IMR-90 (cell line): ENCODE results near the gene TOR4A. TPM values are rescaled to one million over a fixed set of nuclear protein-coding genes. Genes with fewer than 3 reads are reported as not detected.

Source experiments
- ATAC-seq: fragments of 200-7000 bp; cut with Tn5 transposase; 2 replicates; pipeline ENCODE4 v1.9.1; 2020; ENCODE audit warnings: low read depth, mild to moderate bottlenecking, moderate library complexity
- BruUV-seq: library from RNA; stranded (reverse); fragments of 400-500 nt; replicated peaks from 2 replicates; lab custom pipeline; 2021; lab: Mats Ljungman, UMichigan
- CTCF ChIA-PET: fragments of 300-600 bp; formaldehyde crosslinking; extraction: SDS; loops from one replicate; lab custom pipeline; 2021; ENCODE audit warnings: antibody characterized with exemption; lab: Yijun Ruan, JAX
- POLR2A ChIA-PET: fragments of 300-600 bp; sonication (Branson Sonifier 250); formaldehyde crosslinking; loops from one replicate; lab custom pipeline; 2022; ENCODE audit warnings: antibody characterized with exemption; ENCODE audit not compliant: unreplicated experiment; lab: Charles Lee
- DNase-seq: peaks from one replicate; pipeline ENCODE4 v3.0.0; 2013
- H2AFZ ChIP-seq: replicated peaks from 2 replicates; pipeline ENCODE3; 2013; ENCODE audit warnings: low read length, mild to moderate bottlenecking; ENCODE audit not compliant: poor library complexity
- H2AK5ac ChIP-seq: 2 replicates; pipeline ENCODE4 v1.6.1; 2013; ENCODE audit warnings: low read depth, low read length, inconsistent platforms
- H2AK9ac ChIP-seq: replicated peaks from 2 replicates; pipeline ENCODE3; 2013; ENCODE audit warnings: mild to moderate bottlenecking, low read depth, low read length, moderate library complexity; ENCODE audit not compliant: poor library complexity
- H2BK120ac ChIP-seq: 2 replicates; pipeline ENCODE4 v1.6.1; 2013; ENCODE audit warnings: low read depth, low read length, inconsistent platforms
- H2BK15ac ChIP-seq: 3 replicates; pipeline ENCODE4 v1.6.1; 2013; ENCODE audit warnings: low read depth, low read length, inconsistent platforms
- H2BK20ac ChIP-seq: 2 replicates; pipeline ENCODE4 v1.6.1; 2013; ENCODE audit warnings: low read depth, mild to moderate bottlenecking, inconsistent platforms, low read length, moderate library complexity
- H2BK5ac ChIP-seq: 2 replicates; pipeline ENCODE4 v1.6.1; 2013; ENCODE audit warnings: mild to moderate bottlenecking, low read depth, low read length, inconsistent platforms; ENCODE audit not compliant: poor library complexity, severe bottlenecking
- H3K14ac ChIP-seq: replicated peaks from 2 replicates; pipeline ENCODE4 v1.6.1; 2013; ENCODE audit warnings: low read depth, low read length, inconsistent platforms
- H3K18ac ChIP-seq: 2 replicates; pipeline ENCODE4 v1.6.1; 2013; ENCODE audit warnings: low read depth, low read length, control low read depth
- H3K23ac ChIP-seq: 2 replicates; pipeline ENCODE4 v1.6.1; 2013; ENCODE audit warnings: low read depth, low read length, inconsistent platforms
- H3K27ac ChIP-seq: 2 replicates; pipeline ENCODE4 v1.5.1; 2013; ENCODE audit warnings: mild to moderate bottlenecking, control low read depth, low read length; ENCODE audit not compliant: insufficient read depth
- H3K27me3 ChIP-seq: 2 replicates; pipeline ENCODE4 v1.6.1; 2013; ENCODE audit warnings: low read length; ENCODE audit not compliant: control insufficient read depth, insufficient read depth
- H3K36me3 ChIP-seq: 2 replicates; pipeline ENCODE4 v1.6.1; 2013; ENCODE audit warnings: low read length, mixed read lengths; ENCODE audit not compliant: control insufficient read depth, insufficient read depth
- H3K4ac ChIP-seq: 2 replicates; pipeline ENCODE4 v1.6.1; 2013; ENCODE audit warnings: low read depth, low read length, inconsistent platforms
- H3K4me1 ChIP-seq: 2 replicates; pipeline ENCODE4 v1.6.1; 2013; ENCODE audit warnings: low read length, mixed read lengths; ENCODE audit not compliant: control insufficient read depth, insufficient read depth
- H3K4me2 ChIP-seq: 2 replicates; pipeline ENCODE4 v1.6.1; 2013; ENCODE audit warnings: low read depth, mild to moderate bottlenecking, control low read depth, low read length, moderate library complexity
- H3K4me3 ChIP-seq: 2 replicates; pipeline ENCODE4 v1.5.1; 2013; ENCODE audit warnings: low read depth, mild to moderate bottlenecking, control low read depth, low read length, moderate library complexity; ENCODE audit not compliant: insufficient read depth
- H3K56ac ChIP-seq: 2 replicates; pipeline ENCODE4 v1.6.1; 2013; ENCODE audit warnings: low read length, inconsistent platforms; ENCODE audit not compliant: insufficient read depth; ENCODE audit errors: extremely low read depth
- H3K79me1 ChIP-seq, 2 experiments: 2 replicates each; pipeline ENCODE4 v1.6.1; 2013; ENCODE audit warnings: low read length in 2 of 2, inconsistent platforms in 1 of 2, low read depth in 1 of 2
- H3K9ac ChIP-seq: 2 replicates; pipeline ENCODE4 v1.6.1; 2013; ENCODE audit warnings: low read depth, low read length, control low read depth
- H3K9me1 ChIP-seq: 2 replicates; pipeline ENCODE4 v1.6.1; 2013; ENCODE audit warnings: low read length, inconsistent platforms; ENCODE audit not compliant: insufficient read depth
- H3K9me3 ChIP-seq: 2 replicates; pipeline ENCODE4 v1.6.1; 2013; ENCODE audit warnings: low read length; ENCODE audit not compliant: control insufficient read depth, insufficient read depth
- H4K20me1 ChIP-seq: 2 replicates; pipeline ENCODE4 v1.6.1; 2013; ENCODE audit warnings: low read length, inconsistent platforms; ENCODE audit not compliant: insufficient read depth
- H4K5ac ChIP-seq: 2 replicates; pipeline ENCODE4 v1.6.1; 2013; ENCODE audit warnings: mild to moderate bottlenecking, low read depth, low read length, control low read depth
- H4K8ac ChIP-seq, 2 experiments: 2 replicates each; pipeline ENCODE4 v1.6.1; 2013; ENCODE audit warnings: low read depth in 2 of 2, low read length in 2 of 2, control low read depth in 1 of 2, inconsistent platforms in 1 of 2
- H4K91ac ChIP-seq: 2 replicates; pipeline ENCODE4 v1.6.1; 2013; ENCODE audit warnings: low read depth, low read length, inconsistent platforms; ENCODE audit not compliant: insufficient read depth
- CEBPB ChIP-seq: IDR thresholded peaks from 2 replicates; pipeline ENCODE4 v1.6.1; 2012; ENCODE audit warnings: low read depth, low read length, improper control_type of control experiment
- MAZ ChIP-seq: IDR thresholded peaks from 2 replicates; pipeline ENCODE4 v1.6.1; 2012; ENCODE audit warnings: low read depth, mild to moderate bottlenecking, low read length, improper control_type of control experiment, moderate library complexity, borderline replicate concordance
- RFX5 ChIP-seq: IDR thresholded peaks from 2 replicates; pipeline ENCODE4 v1.8.0; 2012; ENCODE audit warnings: low read depth, mild to moderate bottlenecking, low read length, moderate library complexity
- SMC3 ChIP-seq: fragments of 150-350 bp; IDR thresholded peaks from 2 replicates; pipeline ENCODE4 v1.6.1; 2016; ENCODE audit warnings: low read depth, mild to moderate bottlenecking, antibody characterized with exemption, low read length, moderate library complexity
- USF2 ChIP-seq: fragments of 150-350 bp; IDR thresholded peaks from 2 replicates; pipeline ENCODE4 v1.6.1; 2017; ENCODE audit warnings: mild to moderate bottlenecking, antibody characterized with exemption, low read length, low read depth
- WGBS, 2 experiments: methylation state at CpG; one replicate each; pipeline versions ENCODE4 v1.1.5 to v1.1.7; 2013; ENCODE audit warnings: missing lambda C conversion rate in 2 of 2; ENCODE audit not compliant: insufficient read length in 1 of 2; ENCODE audit errors: extremely low coverage in 2 of 2; 5-methylcytosine and 5-hydroxymethylcytosine counted together
- dilution Hi-C: fragments of 300-500 bp; cut with HindIII; formaldehyde crosslinking; loops from one replicate; pipeline ENCODE4 v1.14.3; 2018; ENCODE audit warnings: low sequenced_read_pairs; ENCODE audit not compliant: unreplicated experiment
- in situ Hi-C: fragments of 300-500 bp; cut with MboI; formaldehyde crosslinking; loops from 3 replicates; pipeline ENCODE4 v1.14.3; 2019; ENCODE audit warnings: low sequenced_read_pairs, inconsistent platforms, mixed read lengths
- intact Hi-C: fragments of 100-400 bp; cut with micrococcal nuclease; formaldehyde crosslinking; loops from 2 replicates; pipeline ENCODE4 v1.10.0; 2022
- polyA plus RNA-seq, 3 experiments: library from polyadenylated mRNA; depleted of rRNA; stranded (reverse); fragments of >200 nt; gene quantifications; 2 replicates each; pipeline ENCODE4 v1.2.3, GENCODE V29; 2012; ENCODE audit warnings: low replicate concordance in 1 of 3
- total RNA-seq: library from RNA; depleted of rRNA; stranded (reverse); fragments of >200 nt; gene quantifications from 2 replicates; pipeline ENCODE4 v1.2.3, GENCODE V29; 2012

The TOR4A gene
- total and polyA plus RNA-seq, 2 of the 4 experiments (the other 2 are of a cell fraction): 9.7 to 22.9 TPM

GRCh38 chr9:137311986-137312851 is 34.7 kb downstream of the TOR4A start:
- H4K91ac ChIP-seq: no peak overlapping the region
- no peak overlapping the region for H3K23ac ChIP-seq
- POLR2A ChIA-PET: no interaction called here
- no peaks in the 10 kb centered on the region for H3K79me1 ChIP-seq
- H3K4ac ChIP-seq: no peak overlapping the region
- H4K20me1 ChIP-seq: no peaks in the 10 kb centered on the region
- dilution Hi-C loops (no loop called here), in situ Hi-C loops (no loop called here), intact Hi-C loops (no loop called here)
- no peak overlapping the region for H3K56ac ChIP-seq
- H2BK5ac ChIP-seq: no peak overlapping the region
- DNase-seq: no peak
- H2BK15ac ChIP-seq: no peak overlapping the region
- H3K27ac ChIP-seq: no peak overlapping the region
- no peak overlapping the region for H3K18ac ChIP-seq
- H2AK9ac ChIP-seq: peak overlapping the region; percentile 78
- no peak overlapping the region for H4K8ac ChIP-seq
- H3K4me1 ChIP-seq: 0 out of 2 replicates have a peak, but pooled peaks cover 2% of the 10 kb centered on the region
- no peak overlapping the region for H3K4me3 ChIP-seq
- H2AK5ac ChIP-seq: no peak overlapping the region
- no TSS peak for BruUV-seq
- H3K4me2 ChIP-seq: no peak overlapping the region
- H3K36me3 ChIP-seq: no peaks in the 10 kb centered on the region
- H4K5ac ChIP-seq: no peak overlapping the region
- no peak overlapping the region for H3K9ac ChIP-seq
- 92% methylated on average over 9 of the region's 28 CpGs; no CpG with 5 or more reads in 1 of the 2 experiments for WGBS, 2 experiments
- CTCF ChIA-PET: interaction anchor here (1.2 kb wide), 1 partner anchor 10 kb away, joined by 4 read pairs; the partner anchor contains the start of gene NRARP
- H2AFZ ChIP-seq: no peak overlapping the region
- H3K9me1 ChIP-seq: no peaks in the 10 kb centered on the region
- ATAC-seq: no peak
- H2BK120ac ChIP-seq: no peak overlapping the region
- no peaks in the 10 kb centered on the region for H3K9me3 ChIP-seq
- no peak overlapping the region for H2BK20ac ChIP-seq
- peaks cover 1% of the 10 kb centered on the region; the same call in 1 of the 2 replicates for H3K27me3 ChIP-seq
- TF ChIP-seq SMC3 (no peak), RFX5 (no peak), CEBPB (no peak), USF2 (no peak), MAZ (no peak)
- no peak overlapping the region for H3K14ac ChIP-seq
